HG03064 (cell line): ENCODE results near the gene MAGI1.

ENCODE experiments used
- ATAC-seq: cut with Tn5 transposase; IDR thresholded peaks from one replicate; pipeline ENCODE4 v1.9.1; 2021; ENCODE audit warnings: low read depth; ENCODE audit not compliant: unreplicated experiment

MAGI1 gene

DNA sequence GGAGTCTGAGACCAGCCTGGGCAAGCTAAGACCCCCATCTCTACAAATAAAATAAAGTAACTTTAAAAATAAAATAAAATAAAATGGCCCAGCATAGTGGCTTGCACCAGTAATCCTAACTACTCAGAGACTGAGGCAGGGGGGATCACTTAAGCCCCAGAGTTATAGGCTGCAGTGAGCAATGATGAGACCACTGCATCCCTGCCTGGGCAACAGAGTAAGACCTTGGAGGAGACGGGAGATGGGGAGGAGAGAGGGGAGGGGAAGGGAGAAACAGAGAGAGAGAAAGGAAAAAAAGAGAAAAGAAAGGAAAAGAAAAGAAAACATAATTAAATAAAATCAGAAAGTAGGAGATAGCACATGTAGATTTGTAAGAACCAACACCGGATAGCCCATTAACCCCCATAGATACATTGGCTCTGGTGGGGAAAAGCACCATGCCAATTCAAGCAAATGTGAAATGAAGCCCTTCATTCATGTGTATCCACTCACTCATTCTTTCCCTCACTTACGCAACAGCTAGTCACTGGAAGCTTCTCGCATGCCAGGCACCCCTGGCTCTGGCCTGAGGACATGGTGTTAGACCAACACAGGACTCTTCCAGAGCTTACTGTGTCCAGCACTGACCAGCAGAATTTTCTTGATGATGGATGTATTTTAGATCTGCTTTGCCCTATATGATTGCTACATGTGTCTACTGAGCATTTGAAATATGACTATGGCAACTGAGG is 183.2 kb downstream of the MAGI1 start:
- ATAC-seq = no peak

DNA sequence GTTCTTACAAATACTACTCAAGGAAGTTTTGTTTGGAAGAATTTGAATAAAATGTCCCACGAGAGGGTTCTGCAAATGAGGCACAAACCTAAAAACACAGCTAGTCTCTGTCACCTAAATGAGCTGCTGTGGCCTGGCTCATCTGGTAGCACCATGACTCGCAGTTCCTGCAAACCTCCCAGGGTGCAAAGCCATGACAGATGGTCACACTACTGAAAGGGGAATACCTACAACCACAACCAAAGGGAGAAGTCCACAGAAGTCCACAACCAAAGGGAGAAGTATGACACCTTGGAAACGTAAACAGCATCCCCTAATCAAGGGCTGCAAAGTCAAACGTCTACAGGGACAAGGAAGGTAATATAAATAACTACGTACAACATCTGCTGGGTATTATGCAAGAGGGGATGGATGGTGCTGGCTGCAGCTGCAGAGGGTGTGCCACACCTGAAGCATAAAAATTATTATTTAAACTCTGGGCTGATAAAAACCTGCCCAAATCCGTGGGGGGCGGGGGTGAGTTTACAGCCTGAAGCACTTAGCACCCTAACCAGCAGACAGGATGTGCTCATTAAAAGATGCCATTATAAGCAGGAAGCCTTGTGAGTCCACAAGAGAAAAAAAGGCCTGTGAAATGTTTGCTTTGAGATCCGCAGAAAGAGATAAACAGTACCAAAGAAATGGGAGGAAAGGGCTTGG is 184.0 kb downstream of the MAGI1 start:
- ATAC-seq = no peak

DNA sequence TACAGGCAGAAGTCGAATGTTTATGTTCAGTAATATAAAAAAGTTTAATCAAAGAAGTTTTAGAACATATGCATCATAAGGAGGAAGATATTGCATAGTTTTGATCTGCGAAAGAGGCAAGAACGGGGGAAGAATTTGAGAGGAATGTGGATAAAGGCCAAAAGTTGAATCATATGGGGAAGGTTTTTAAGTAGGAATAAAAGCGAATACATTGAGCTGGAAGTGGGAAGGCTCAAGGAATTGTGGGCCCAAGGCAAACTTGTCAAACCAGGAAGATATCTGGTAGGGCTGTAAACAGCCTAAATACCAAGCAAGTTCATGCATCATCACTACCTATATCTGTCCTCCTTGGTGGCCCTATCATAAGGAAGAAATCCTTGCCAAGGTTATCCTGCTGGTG is 186.9 kb downstream of the MAGI1 start:
- ATAC-seq = no peak

GRCh38 chr3:65850261-65850660 is 188.5 kb downstream of the MAGI1 start:
- no peak for ATAC-seq

- no peak for ATAC-seq
Observed at GRCh38 chr3:65848024-65848423, 190.7 kb downstream of the MAGI1 start.

DNA sequence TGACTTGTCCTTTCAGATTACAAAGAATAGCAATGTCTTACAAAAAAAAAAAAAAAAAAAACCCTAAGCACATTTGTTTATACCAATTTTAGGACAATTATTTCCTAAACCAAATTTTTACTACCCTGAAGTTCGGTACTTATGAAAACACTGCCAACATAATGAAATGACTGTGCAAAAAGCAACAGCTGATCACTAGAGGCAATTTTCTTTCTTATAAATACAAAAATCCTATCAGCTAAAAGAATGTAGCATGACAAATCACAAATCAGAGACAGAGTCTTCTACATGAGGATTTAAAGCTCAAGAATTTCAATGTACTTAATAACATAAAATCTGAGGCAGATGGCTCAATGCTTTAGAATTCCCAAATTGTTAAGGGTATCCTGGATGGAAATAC is 191.8 kb downstream of the MAGI1 start:
- ATAC-seq = no peak

GRCh38 chr3:65844370-65844769 is 194.3 kb downstream of the MAGI1 start:
- ATAC-seq = no peak

GRCh38 chr3:65843732-65844131 is 195.0 kb downstream of the MAGI1 start:
- no peak for ATAC-seq

- no peak for ATAC-seq
Observed at GRCh38 chr3:65837604-65838003, 201.1 kb downstream of the MAGI1 start.

- no peak for ATAC-seq
Observed at GRCh38 chr3:65836047-65836446, 202.7 kb downstream of the MAGI1 start.

DNA sequence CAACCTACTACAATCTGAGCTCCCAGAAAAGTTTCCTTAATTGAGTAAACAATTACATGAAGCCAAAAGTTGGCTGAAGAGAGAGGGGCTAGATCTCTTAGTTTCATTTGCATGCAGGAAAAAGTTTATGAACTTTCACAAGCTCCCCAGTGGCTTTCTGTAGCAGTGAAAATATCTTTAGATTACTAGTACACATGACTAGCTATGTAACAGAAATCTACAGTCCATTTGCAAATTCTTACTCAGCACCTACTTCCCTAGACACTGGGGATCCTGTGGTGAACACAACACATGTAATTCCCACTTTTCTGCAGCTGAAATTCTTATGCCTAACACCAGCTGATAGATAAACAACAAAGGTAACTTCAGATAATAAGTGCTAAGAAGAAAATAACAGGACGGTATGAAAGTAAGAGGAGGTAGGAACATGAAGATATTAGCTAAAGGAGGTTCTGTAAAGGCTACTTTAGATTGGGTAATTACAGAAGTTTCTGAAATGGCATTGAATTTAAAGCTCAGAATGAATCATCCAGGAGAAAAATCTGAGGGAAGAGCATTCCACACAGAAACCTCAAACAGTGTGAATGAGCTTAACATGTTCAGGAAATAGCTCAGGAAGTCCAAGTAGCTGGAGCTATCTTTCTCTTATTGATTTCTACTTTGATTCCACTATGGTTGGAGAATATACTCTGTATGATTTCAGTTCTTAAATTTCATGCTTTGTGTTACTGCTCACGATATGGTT is 204.8 kb downstream of the MAGI1 start:
- ATAC-seq = no peak

DNA sequence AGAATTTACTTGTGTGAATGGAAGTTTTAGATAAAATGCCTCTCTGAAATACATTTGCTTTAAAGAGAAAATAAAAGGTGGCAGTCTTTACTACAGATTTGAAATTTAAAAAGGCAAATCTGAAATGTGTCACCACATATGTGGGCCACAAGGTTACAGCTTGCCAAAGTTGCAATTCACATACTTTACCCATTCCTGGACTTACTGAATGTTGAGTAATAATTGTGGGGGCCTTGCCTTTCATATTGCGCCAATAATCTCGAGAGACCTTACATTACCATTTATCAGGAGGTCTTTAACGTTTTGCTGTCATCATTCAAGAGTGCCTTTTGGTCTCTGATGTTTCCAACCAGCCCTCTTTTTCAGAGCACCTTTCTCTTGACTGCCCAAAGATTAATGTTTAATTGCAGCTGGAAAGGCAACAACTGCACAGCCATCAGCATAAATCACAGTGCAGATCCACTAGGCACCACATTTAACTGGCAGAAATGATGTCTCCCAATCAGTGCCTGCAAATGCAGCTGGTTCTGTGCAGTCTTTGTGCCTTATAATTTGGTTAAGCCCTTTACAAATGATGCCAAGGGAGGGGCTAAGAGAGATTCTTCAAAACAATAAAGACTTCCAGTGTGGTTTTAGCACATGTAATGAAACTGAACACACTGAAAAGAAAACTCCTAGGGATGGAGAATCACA is 206.8 kb downstream of the MAGI1 start:
- ATAC-seq = no peak

GRCh38 chr3:65830948-65831732 is 207.6 kb downstream of the MAGI1 start:
- ATAC-seq = no peak

DNA sequence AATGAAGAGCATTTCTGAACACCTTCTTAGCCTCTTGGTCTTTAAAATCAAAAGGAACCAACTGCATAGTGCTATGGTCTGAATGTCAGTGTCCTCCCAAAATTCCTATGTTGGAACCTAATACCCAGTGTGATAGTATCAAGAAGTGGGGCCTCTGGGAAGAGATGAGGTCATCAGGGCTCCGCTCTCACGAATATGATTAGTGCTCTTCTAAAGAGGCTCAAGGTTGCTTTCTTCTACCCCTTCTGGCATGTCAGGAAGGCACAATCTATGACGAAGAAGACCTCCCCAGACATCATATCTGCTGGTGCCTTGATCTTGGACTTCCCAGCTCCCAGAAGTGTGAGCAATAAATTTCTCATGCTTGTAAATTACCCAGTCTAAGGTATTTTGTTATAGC is 209.5 kb downstream of the MAGI1 start:
- no peak for ATAC-seq

GRCh38 chr3:65828706-65829105 is 210.0 kb downstream of the MAGI1 start:
- ATAC-seq = no peak

- no peak for ATAC-seq
Observed at GRCh38 chr3:65827076-65827475, 211.6 kb downstream of the MAGI1 start.

DNA sequence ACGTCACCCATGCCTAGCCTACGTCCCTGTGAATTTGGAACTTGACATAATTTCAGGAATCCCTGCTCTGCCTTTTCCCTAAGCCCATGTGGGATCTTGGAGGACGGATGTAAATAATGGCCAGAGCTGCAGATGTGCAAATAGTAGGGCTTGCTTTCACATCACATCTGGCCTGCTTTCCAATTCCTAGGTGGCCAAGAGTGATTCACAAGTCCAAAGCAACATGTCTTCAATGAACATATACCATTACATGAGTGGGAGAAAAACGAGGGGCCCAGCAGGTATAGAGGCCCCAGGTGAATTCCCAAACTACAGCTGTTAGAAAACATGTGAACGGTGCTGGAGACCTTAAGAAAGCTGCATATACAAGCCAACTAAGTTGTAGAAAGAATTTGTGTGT is 214.6 kb downstream of the MAGI1 start:
- ATAC-seq = no peak

- ATAC-seq = no peak
Observed at GRCh38 chr3:65820600-65820999, 218.1 kb downstream of the MAGI1 start.

- no peak for ATAC-seq
Observed at GRCh38 chr3:65819896-65820295, 218.8 kb downstream of the MAGI1 start.

DNA sequence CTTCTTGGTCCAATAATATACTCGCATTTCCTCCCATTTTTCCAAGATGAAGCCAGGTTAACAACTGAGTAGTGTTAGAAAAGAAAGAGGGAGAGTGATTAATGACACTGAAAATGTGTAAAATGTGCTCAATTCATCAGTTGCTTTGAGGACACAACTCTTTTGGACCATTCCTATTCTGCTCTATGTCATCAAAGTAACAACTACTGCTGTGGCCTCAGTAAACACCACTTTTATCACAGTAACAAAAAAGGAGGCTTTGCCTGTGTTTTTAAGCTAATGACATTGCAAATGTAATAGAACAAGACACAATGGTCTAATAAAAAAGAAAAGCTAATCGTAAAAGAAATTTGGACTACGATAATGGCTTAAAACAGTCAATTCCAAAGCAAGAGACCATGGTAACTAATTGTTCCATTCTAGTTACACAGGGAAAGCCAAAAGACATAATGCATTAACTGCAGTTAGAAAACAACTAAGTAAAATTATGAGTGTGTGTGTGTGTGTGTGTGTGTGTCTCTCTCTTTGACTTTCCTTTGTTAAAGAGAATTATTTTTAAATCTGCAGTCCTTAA is 221.1 kb downstream of the MAGI1 start:
- no peak for ATAC-seq
